ENCODE results near the gene MFRP. TPM values are rescaled to one million over a fixed set of nuclear protein-coding genes. Genes with fewer than 3 reads are reported as not detected.
A peak's percentile ranks its signal among the peaks of the same experiment; 100 is the strongest.

The MFRP gene
- total and polyA plus RNA-seq, 7 donors, result 0.01 to 0.05 TPM; not detected in 5

- intact Hi-C loops (cut with DNase I), result loop anchor here in 1 of 2 donors (10.0 kb wide), 1 partner anchor 111 kb away; the partner anchor contains the start of gene CBL
- H3K36me3 ChIP-seq (ENCODE audit: insufficient read depth in 1 of 2, low read depth in 1 of 2), result peaks cover 2 to 34% of the 10 kb centered on the region in 2 donors
- peak overlapping the region; percentile 77 for H3K4me3 ChIP-seq
- DNase-seq (peak in 1 of 2 donors; percentile 35), ATAC-seq (peak; percentile 33 to 62 (median 50))
- no peak for TF ChIP-seq CTCF (IDR thresholded peaks at IDR 0.05)
- no peaks in the 10 kb centered on the region for H3K9me3 ChIP-seq
- no peaks in the 10 kb centered on the region for H3K27me3 ChIP-seq (ENCODE audit: insufficient read depth in 3 of 3, low read length in 2 of 3)
- peaks cover 4% of the 10 kb centered on the region for H3K4me1 ChIP-seq
- 20 to 26% (median 20%) methylated on average over 27 to 29 of the region's 29 CpGs for WGBS, 3 donors
- peak overlapping the region; percentile 80 for H3K27ac ChIP-seq
These were observed 31.1 kb downstream of the MFRP start for GRCh38 chr11:119315131-119316015.

GRCh38 chr11:119314726-119315125, 31.8 kb downstream of the MFRP start:
- peaks cover 2 to 40% of the 10 kb centered on the region in 2 donors for H3K36me3 ChIP-seq (ENCODE audit: insufficient read depth in 1 of 2, low read depth in 1 of 2)
- intact Hi-C loops (cut with DNase I), result loop anchor here in 1 of 2 donors (10.0 kb wide), 1 partner anchor 110 kb away; the partner anchor contains the start of gene CBL
- 75 to 80% (median 77%) methylated on average over 18 of the region's 18 CpGs for WGBS, 3 donors
- no peaks in the 10 kb centered on the region for H3K9me3 ChIP-seq
- TF ChIP-seq CTCF (IDR thresholded peaks at IDR 0.05), result no peak
- peaks cover 4% of the 10 kb centered on the region for H3K4me1 ChIP-seq
- H3K27me3 ChIP-seq (ENCODE audit: insufficient read depth in 3 of 3, low read length in 2 of 3), result no peaks in the 10 kb centered on the region
- ATAC-seq (no peak), DNase-seq (no peak)
- H3K4me3 ChIP-seq, result peak overlapping the region; percentile 77
- H3K27ac ChIP-seq, result peak overlapping the region; percentile 80

- Histone ChIP-seq H3K9me3 (no peaks in the 10 kb centered on the region), H3K36me3 (ENCODE audit: insufficient read depth in 1 of 2, low read depth in 1 of 2) (peaks cover 2 to 57% of the 10 kb centered on the region in 2 donors), H3K4me3 (no peak overlapping the region), H3K27ac (no peak overlapping the region), H3K27me3 (ENCODE audit: insufficient read depth in 3 of 3, low read length in 2 of 3) (no peaks in the 10 kb centered on the region), H3K4me1 (peaks cover 17% of the 10 kb centered on the region)
- WGBS, 3 donors, result 78 to 86% (median 83%) methylated on average over 19 to 20 of the region's 20 CpGs
- DNase-seq (no peak), ATAC-seq (no peak)
- intact Hi-C loops (cut with DNase I), result loop anchor here in 1 of 2 donors (10.0 kb wide), 1 partner anchor 106 kb away; the partner anchor contains the start of gene CBL
- TF ChIP-seq CTCF (IDR thresholded peaks at IDR 0.05), result no peak
These were observed 35.8 kb downstream of the MFRP start for GRCh38 chr11:119310682-119311052.

GRCh38 chr11:119309953-119310681, 36.4 kb downstream of the MFRP start:
- no peak for ATAC-seq
- WGBS, 3 donors, result 86 to 89% (median 87%) methylated on average over 17 of the region's 17 CpGs
- Histone ChIP-seq H3K4me3 (no peak overlapping the region), H3K4me1 (peaks cover 20% of the 10 kb centered on the region), H3K27me3 (ENCODE audit: insufficient read depth in 3 of 3, low read length in 2 of 3) (no peaks in the 10 kb centered on the region), H3K27ac (no peak overlapping the region), H3K36me3 (ENCODE audit: insufficient read depth in 1 of 2, low read depth in 1 of 2) (peaks cover 2 to 57% of the 10 kb centered on the region in 2 donors), H3K9me3 (no peaks in the 10 kb centered on the region)
- intact Hi-C loops (cut with DNase I), result loop anchor here in 1 of 2 donors (10.0 kb wide), 1 partner anchor 105 kb away; the partner anchor contains the start of gene CBL
- TF ChIP-seq CTCF (IDR thresholded peaks at IDR 0.05), result no peak
- no peak for DNase-seq
